ENCODE results near the gene NAV2.

- no peak for TF ChIP-seq CTCF (IDR thresholded peaks at IDR 0.05; ENCODE audit: low read depth, low read length)
- no peak for TF ChIP-seq POLR2A (IDR thresholded peaks at IDR 0.05; ENCODE audit: extremely low read depth, insufficient read length)
Measured at GRCh38 chr11:19974886-19975285, 262.2 kb downstream of the NAV2 start.

Measured in NB4 (cell line).